Hepatocyte (in vitro differentiated cells): ENCODE results near the gene GSPT1.

ENCODE experiments used
- CTCF ChIP-seq: fragments of 200-600 bp; sonication (generic); IDR thresholded peaks from 2 replicates; pipeline ENCODE4 v1.5.1; 2016; ENCODE audit warnings: antibody characterized with exemption, mild to moderate bottlenecking; ENCODE audit not compliant: poor library complexity
- EZH2 ChIP-seq: fragments of 200-600 bp; sonication (generic); IDR thresholded peaks from 2 replicates; pipeline ENCODE4 v1.6.1; 2016; ENCODE audit warnings: antibody characterized with exemption, mild to moderate bottlenecking, borderline replicate concordance
- EZH2phosphoT487 ChIP-seq: fragments of 200-600 bp; sonication (generic); IDR thresholded peaks from one replicate; pipeline ENCODE4 v1.6.1; 2018; ENCODE audit warnings: antibody characterized with exemption, mild to moderate bottlenecking, low read depth, moderate library complexity; ENCODE audit not compliant: unreplicated experiment, severe bottlenecking

- TF ChIP-seq CTCF (no peak), EZH2 (no peak), EZH2phosphoT487 (no peak)
Measured at GRCh38 chr16:11890231-11890965, 25.4 kb downstream of the GSPT1 start.
